ENCODE results near the gene RECK.
"Not testable (repeated sequence)": the region's sequence is repeated elsewhere in the genome, so short reads cannot be mapped to it uniquely, and the experiment has no call there.

Gene RECK

GRCh38 chr9:36074055-36074454 is 37.3 kb downstream of the RECK start:
- DNase-seq (ENCODE audit: low read depth), result no peak

- peak; percentile 93 for DNase-seq (ENCODE audit: low read depth)
Observed at GRCh38 chr9:36074870-36075532, 38.3 kb downstream of the RECK start.

DNA sequence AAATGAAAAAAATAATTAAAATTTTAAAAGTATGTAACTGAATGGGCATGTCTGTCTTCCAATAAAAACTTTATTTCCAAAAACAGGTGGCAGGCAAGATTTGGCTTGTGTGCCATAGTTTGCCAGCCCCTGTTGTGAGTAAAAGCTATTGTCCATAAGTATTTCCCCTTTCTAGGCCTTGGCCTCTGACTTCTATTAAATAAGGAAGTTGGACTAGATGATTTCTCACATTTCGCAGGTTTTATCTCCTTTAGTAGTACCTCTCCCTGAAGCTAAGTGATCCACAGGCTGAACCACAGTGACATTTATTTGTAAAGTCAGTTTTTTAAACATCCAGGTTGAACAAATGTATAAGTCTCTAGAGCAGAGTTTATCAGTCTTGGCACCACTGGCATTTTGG is 41.3 kb downstream of the RECK start:
- no peak for DNase-seq (ENCODE audit: low read depth)

- DNase-seq (ENCODE audit: low read depth), result no peak
Observed at GRCh38 chr9:36080519-36080918, 43.8 kb downstream of the RECK start.

- no peak for DNase-seq (ENCODE audit: low read depth)
Observed at GRCh38 chr9:36082931-36083330, 46.2 kb downstream of the RECK start.

DNA sequence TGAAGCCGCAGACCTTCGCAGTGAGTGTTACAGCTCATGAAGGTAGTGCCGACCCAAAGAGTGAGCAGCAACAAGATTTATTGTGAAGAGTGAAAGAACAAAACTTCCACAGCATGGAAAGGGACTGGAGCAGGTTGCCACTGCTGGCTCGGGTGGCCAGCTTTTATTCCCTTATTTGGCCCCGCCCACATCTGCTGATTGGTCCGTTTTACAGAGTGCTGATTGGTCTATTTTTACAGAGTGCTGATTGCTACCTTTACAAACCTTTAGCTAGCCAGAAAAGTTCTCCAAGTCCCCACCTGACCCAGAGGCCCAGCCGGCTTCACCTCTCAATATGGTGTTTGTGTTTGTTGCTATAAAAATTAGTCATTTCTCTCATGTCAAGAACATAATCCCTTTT is 49.7 kb downstream of the RECK start:
- no peak for DNase-seq (ENCODE audit: low read depth)

DNA sequence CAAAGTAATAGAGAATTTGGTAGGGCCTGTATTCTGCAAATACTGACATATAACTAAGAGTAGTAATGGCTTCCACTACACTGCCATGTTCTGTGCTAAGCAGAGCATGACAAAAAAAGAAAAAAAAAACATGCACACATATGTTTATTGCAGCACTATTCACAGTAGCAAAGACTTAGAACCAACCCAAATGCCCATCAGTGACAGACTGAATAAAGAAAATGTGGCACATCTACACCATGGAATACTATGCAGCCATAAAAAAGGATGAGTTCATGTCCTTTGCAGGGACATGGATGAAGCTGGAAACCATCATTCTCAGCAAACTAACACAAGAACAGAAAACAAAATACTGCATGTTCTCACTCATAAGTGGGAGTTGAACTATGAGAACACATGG is 50.3 kb downstream of the RECK start:
- DNase-seq (ENCODE audit: low read depth), result not testable (repeated sequence)

DNA sequence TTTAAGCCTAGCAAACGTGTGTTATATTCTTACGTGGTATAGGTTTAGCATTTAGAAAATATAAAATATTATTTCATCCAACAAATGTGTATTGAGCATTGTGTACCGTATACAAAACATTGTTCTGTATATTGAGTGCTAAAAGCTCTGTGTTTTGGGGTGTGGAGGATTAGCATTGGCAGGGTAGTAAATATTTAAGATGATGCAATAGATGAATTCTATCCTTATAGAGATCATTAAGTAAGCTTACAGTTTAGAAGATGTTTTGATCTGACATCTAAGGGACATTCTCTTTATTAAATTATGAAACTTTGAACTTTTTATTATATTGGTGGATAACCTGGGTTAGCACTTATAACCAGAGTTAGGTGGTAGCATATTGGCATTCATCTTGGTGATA is 51.3 kb downstream of the RECK start:
- DNase-seq (ENCODE audit: low read depth), result no peak

DNA sequence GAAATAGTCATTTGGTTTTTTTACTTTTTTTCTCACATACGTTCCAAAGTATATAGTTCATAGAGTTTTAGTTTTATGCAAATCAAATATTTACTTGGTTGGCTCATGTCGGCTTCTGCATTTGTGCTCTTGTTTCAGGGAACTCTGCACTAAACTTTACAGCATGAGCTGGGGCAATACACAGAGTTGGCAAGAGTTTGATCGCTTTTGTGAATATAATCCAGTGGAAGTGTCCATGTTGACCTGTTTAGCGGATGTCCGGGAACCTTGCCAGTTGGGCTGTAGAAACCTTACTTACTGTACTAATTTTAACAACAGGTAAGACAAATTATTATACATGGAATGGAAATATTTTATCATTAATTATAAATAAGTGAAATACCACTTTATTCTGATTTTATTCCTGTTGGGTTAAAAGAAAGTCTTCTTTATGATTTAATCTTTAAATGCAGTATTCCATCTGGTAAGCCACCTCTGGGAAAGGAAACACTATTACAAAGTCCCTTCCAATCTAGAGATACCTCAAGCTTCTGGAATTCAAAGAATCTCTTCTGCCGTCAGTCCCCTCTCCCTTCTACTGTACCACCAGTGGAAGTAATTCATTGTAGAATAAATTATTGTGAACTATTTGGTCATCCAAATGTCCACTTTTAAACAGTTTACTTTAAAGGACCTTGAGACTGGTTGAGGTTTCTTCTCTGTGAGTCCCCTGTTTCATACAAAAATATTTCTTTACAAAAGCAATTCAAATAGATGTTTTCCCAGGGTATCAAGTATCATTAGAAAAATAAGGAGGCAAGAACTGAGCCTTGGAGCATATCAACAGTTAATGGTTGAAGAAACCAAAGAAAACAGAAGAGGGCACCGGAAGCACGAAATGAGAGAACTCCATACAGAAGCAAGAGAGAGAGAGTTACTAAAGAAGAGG is 54.6 kb downstream of the RECK start:
- peak; percentile 86 for DNase-seq (ENCODE audit: low read depth)

- DNase-seq (ENCODE audit: low read depth), result no peak
Observed at GRCh38 chr9:36092014-36092413, 55.3 kb downstream of the RECK start.

DNA sequence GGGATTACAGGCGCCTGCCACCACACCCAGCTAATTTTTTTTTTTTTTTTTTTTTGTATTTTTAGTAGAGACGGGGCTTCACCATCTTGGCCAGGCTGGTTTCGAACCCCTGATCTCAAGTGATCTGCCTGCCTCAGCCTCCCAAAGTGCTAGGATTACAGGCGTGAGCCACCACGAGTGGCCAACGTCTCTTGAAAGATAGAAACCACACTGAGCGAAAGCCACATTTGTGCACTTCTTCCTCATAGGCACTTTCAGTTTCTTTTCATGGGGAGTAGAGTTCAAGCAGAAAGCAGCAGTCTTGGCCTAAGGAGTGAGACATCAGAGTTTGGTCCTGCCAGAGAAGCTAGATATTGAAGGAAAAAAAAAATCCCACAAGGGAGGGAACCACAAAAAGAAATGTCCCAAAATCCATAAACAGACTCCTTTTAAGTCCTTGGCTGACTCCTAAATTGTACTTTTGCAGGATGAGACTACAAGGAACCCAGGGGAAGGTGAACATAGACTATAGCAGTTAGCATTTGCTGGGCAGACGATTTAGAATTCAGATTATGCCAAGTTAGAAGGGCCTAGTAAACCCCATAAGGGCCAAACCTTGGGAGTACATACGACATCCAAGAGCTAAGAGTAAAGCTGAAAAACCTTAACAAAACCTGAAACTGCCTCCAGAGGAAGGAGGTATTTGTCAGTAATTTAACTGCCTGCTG is 55.9 kb downstream of the RECK start:
- DNase-seq (ENCODE audit: low read depth), result peak; percentile 41

DNA sequence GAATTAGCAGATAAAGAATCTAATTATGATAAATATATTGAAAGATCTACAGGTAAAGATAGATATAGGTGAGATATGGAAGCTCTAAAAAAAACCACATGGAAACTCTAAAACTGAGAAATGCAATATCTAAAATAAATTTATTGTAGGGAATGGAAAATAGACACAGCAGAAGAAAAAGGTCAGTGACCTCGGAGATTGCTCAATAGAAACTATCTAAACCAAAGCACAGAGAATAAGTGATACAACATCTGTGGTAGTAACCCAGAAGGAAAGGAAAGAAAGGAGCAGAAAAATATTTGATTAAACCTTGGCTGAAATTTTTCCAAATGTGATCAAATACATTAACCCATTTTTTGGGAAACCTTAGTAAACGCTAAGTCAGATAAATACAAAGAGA is 56.7 kb downstream of the RECK start:
- peak; percentile 68 for DNase-seq (ENCODE audit: low read depth)

GRCh38 chr9:36099718-36100117 is 63.0 kb downstream of the RECK start:
- DNase-seq (ENCODE audit: low read depth), result no peak

DNA sequence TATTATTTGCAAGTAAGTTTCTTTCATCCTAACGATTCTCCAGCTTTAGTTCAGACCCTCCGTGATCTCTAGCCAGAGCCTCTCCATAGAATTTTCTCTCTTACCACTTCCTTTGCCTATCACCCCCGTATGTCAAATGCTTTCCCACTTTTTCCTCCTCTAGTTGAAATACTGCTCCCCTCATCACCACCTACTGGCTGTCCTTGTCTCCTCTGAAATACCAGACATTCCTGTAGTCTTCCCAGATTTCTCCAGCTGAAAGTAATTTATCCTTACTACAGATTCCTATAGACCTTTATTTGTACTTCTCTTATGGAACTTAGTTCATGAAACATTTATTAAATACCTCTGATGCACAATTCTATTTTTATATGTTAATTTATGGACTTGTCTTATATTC is 63.8 kb downstream of the RECK start:
- peak; percentile 11 for DNase-seq (ENCODE audit: low read depth)

GRCh38 chr9:36101916-36102741 is 65.4 kb downstream of the RECK start:
- DNase-seq (ENCODE audit: low read depth), result peak; percentile 99

GRCh38 chr9:36102742-36103495 is 66.2 kb downstream of the RECK start:
- DNase-seq (ENCODE audit: low read depth), result peak; percentile 82

- no peak for DNase-seq (ENCODE audit: low read depth)
Observed at GRCh38 chr9:36109071-36109470, 72.4 kb downstream of the RECK start.

GRCh38 chr9:36110434-36110833 is 73.7 kb downstream of the RECK start:
- DNase-seq (ENCODE audit: low read depth), result no peak

DNA sequence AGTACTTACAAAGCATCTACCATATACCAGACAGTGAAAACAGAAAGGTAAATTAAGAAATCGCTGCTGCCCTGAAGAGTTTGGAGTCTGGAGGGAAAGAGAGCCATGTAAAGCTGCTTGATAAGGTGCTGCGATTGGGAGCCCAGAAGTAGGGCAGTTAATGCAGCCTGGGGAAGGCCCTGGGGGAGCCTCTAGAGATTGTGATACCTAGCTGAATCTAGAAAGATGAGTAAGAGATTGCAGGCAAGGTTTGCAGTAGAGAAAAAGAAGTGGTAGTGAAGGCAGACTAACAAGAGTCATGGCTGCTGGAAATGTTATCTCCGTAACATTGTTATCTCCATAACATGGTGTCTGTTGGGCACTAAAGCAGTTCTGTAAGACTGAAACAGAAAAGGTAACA is 75.8 kb downstream of the RECK start:
- DNase-seq (ENCODE audit: low read depth), result no peak

GRCh38 chr9:36113999-36114398 is 77.3 kb downstream of the RECK start:
- no peak for DNase-seq (ENCODE audit: low read depth)

GRCh38 chr9:36116593-36116992 is 79.9 kb downstream of the RECK start:
- DNase-seq (ENCODE audit: low read depth), result peak; percentile 30

All from iris pigment epithelial cell (primary cell).